ENCODE data around the gene CLDN1. TPM values are rescaled to one million over a fixed set of nuclear protein-coding genes. Genes with fewer than 3 reads are reported as not detected.
A peak's percentile ranks its signal among the peaks of the same experiment; 100 is the strongest.

CLDN1 gene
- total RNA-seq, 1 donor from 2014 or later = 11.4 TPM

DNA sequence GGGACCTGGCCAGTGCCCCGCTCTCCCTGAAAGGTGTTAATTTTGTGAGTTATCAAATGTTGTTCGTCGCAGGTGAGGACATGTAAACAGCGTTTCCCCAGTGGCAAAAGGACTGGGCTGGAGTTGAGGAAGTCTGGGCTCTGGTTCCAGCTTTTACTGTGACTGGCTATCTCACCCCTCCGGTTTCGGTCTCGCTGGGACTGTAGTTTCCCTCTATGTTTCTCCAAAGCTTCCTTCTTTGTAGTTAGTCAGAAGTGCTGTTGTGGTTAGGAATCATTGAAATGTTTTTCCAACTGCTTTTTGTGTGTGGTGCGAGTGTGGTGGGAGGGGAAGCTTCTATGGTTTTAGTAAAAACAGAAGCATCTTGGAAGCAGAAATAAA is 990 bp upstream of the CLDN1 start:
- H3K27me3 Mint-ChIP-seq (ENCODE audit: low read depth) = peaks cover 19% of the 10 kb centered on the region
- peak overlapping the region; percentile 80 for H3K4me3 Mint-ChIP-seq
- H3K27ac Mint-ChIP-seq = peak overlapping the region; percentile 37
- no peaks in the 10 kb centered on the region for H3K9me3 Mint-ChIP-seq
- DNase-seq (ENCODE audit: low spot score in 2 of 2, unreplicated experiment in 2 of 2) = no peak
- H3K36me3 Mint-ChIP-seq = no peaks in the 10 kb centered on the region
- TF ChIP-seq, protein P1, sequence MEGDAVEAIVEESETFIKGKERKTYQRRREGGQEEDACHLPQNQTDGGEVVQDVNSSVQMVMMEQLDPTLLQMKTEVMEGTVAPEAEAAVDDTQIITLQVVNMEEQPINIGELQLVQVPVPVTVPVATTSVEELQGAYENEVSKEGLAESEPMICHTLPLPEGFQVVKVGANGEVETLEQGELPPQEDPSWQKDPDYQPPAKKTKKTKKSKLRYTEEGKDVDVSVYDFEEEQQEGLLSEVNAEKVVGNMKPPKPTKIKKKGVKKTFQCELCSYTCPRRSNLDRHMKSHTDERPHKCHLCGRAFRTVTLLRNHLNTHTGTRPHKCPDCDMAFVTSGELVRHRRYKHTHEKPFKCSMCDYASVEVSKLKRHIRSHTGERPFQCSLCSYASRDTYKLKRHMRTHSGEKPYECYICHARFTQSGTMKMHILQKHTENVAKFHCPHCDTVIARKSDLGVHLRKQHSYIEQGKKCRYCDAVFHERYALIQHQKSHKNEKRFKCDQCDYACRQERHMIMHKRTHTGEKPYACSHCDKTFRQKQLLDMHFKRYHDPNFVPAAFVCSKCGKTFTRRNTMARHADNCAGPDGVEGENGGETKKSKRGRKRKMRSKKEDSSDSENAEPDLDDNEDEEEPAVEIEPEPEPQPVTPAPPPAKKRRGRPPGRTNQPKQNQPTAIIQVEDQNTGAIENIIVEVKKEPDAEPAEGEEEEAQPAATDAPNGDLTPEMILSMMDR (IDR thresholded peaks at IDR 0.05; ENCODE audit: unreplicated experiment) = no peak
- H3K4me1 Mint-ChIP-seq = peaks cover 58% of the 10 kb centered on the region

DNA sequence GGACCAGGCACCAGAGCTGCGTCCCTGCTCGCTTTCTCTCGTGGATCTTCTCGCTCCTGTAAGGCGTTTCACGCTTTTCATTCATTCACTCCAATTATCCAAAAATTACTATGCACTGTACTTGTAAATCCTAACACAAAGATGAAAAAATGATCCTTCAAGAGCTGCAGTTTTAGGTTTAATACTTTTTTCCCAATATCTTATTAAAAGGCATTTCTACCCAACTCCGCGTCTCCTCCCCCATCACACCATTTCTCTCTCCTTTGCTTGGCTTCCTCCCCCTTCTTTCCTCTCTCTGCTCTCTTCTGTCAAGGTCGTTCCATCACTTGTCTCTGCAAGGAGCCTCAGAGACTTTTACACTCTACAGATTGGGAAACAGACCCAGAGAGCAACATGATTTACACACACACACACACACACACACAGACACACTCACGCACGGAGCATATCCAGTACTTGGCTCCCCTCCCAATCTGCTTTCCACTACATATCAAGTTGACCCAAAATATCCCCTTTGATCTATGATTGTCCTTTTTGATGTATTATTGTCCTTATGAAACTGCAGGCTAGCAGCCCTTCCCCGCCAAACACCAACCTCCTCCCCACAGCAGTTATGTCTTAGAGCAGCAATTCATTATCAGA is 479 bp upstream of the CLDN1 start:
- Mint-ChIP-seq H3K27ac (peak overlapping the region; percentile 37), H3K4me3 (peak overlapping the region; percentile 80), H3K27me3 (ENCODE audit: low read depth) (peaks cover 19% of the 10 kb centered on the region), H3K4me1 (peaks cover 56% of the 10 kb centered on the region), H3K36me3 (no peaks in the 10 kb centered on the region), H3K9me3 (no peaks in the 10 kb centered on the region)
- TF ChIP-seq, protein P1 (IDR thresholded peaks at IDR 0.05; ENCODE audit: unreplicated experiment) = peak; percentile 24
- no peak for DNase-seq (ENCODE audit: low spot score in 2 of 2, unreplicated experiment in 2 of 2)

DNA sequence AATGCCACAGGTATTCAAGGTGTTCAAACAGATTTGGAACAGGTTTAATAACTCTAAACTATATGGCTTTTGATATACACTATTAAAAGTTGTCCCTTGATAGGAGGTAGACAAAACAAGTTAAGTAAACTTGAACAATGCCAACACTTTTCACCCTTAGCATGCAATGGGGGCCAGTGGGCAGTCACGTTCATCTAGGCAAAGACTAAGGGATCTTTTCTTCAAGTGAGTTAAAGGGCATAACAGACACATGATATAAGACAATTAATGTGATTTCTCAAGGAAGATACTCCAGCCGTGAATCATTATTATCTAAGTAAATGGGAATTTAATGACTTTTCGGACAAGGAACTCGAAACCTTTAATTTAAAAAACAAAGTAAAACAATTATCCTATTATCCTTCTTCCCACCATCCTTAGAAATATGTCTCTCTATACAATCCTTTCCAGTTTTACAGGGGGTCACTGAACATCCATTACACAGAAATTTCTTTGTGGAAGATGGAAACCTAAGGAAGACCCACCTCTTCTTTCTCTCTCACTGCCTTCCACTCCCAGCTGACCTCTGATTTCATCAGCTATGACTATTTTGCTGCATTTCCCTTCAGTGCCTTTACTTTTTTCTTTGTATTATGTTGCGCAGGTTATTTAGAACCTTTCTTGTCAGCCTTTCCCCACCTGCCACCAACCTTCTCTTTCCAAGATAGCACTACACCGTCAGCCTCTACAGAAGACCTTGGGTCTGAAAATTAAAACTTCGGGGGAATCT is 1.5 kb downstream of the CLDN1 start:
- TF ChIP-seq, protein P1 (IDR thresholded peaks at IDR 0.05; ENCODE audit: unreplicated experiment) = no peak

DNA sequence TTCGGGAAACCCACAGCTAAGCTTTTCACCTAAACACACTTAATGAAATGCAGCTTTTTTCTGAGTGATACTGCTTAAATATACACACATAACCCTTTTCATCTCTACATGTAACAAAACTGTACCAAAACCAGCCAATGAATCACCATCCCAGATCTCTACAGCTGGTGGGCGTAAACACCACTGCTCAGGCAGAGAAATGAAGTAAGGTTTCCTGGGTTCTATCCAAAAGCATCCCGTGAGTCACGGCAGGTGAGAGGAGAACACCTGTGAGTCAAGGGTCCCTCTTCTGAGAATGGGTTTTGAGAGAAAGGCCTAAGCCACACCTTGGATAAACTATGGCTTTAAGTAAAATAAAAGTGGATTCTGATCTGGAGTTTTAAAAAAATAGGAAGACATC is 2.6 kb downstream of the CLDN1 start:
- Mint-ChIP-seq H3K27ac (no peak overlapping the region), H3K27me3 (ENCODE audit: low read depth) (peaks cover 22% of the 10 kb centered on the region), H3K36me3 (no peaks in the 10 kb centered on the region), H3K4me3 (no peak overlapping the region), H3K4me1 (peaks cover 46% of the 10 kb centered on the region), H3K9me3 (no peaks in the 10 kb centered on the region)
- DNase-seq (ENCODE audit: low spot score in 2 of 2, unreplicated experiment in 2 of 2) = no peak
- TF ChIP-seq, protein P1 (IDR thresholded peaks at IDR 0.05; ENCODE audit: unreplicated experiment) = no peak

More for the DNA sequence above, 1.5 kb downstream of the CLDN1 start:
- Mint-ChIP-seq H3K36me3 (no peaks in the 10 kb centered on the region), H3K9me3 (no peaks in the 10 kb centered on the region), H3K27me3 (ENCODE audit: low read depth) (peaks cover 22% of the 10 kb centered on the region), H3K27ac (no peak overlapping the region), H3K4me1 (peaks cover 44% of the 10 kb centered on the region), H3K4me3 (peak overlapping the region; percentile 80)
- no peak for DNase-seq (ENCODE audit: low spot score in 2 of 2, unreplicated experiment in 2 of 2)

DNA sequence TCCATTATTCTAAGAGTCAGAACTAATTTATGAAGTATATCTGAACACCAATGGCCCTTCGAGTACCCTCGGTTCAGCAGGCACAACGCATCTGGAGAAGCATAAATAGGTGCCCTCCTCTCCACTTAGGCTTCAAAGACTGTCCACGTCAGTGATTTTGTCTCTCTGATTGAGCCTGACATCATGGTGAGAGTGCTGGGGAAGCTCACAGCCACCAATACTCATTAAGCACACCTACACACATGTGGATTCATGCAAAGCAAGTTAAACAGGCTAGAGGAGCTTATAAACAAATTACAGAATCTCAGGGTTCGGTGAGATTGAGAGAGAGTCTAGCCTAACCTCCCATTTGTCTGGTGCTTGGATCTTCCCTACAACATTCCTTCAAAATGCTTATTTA is 3.6 kb downstream of the CLDN1 start:
- Mint-ChIP-seq H3K27me3 (ENCODE audit: low read depth) (peaks cover 22% of the 10 kb centered on the region), H3K27ac (no peak overlapping the region), H3K4me1 (peaks cover 43% of the 10 kb centered on the region), H3K9me3 (no peaks in the 10 kb centered on the region), H3K36me3 (no peaks in the 10 kb centered on the region), H3K4me3 (no peak overlapping the region)
- DNase-seq (ENCODE audit: low spot score in 2 of 2, unreplicated experiment in 2 of 2) = no peak
- TF ChIP-seq, protein P1 (IDR thresholded peaks at IDR 0.05; ENCODE audit: unreplicated experiment) = no peak

All from mesothelial cell of epicardium (in vitro differentiated cells).